Lung (tissue), 12 donors: ENCODE results near the gene HEPHL1. TPM values are rescaled to one million over a fixed set of nuclear protein-coding genes. Genes with fewer than 3 reads are reported as not detected.
A peak's percentile ranks its signal among the peaks of the same experiment; 100 is the strongest.

Source experiments
- ATAC-seq: fragments of 200-7000 bp; cut with Tn5 transposase; one replicate; pipeline ENCODE4 v1.9.1; 2020; ENCODE audit warnings: moderate number of reproducible peaks; ENCODE audit not compliant: insufficient read depth, low FRiP score
- DNase-seq, 3 donors: peaks; one replicate each; pipeline ENCODE4 v3.0.0-alpha.2; 2013 to 2017
- H3K27ac ChIP-seq, 2 donors: one replicate each; pipeline ENCODE4 v1.5.1; 2013; ENCODE audit warnings: mild to moderate bottlenecking in 2 of 2, moderate library complexity in 2 of 2, control low read depth in 1 of 2, inconsistent platforms in 1 of 2, low read depth in 1 of 2, low read length in 1 of 2
- H3K27me3 ChIP-seq, 3 donors: one replicate each; pipeline ENCODE4 v1.5.1; 2013; ENCODE audit warnings: low read length in 2 of 3; ENCODE audit not compliant: control insufficient read depth in 3 of 3, insufficient read depth in 3 of 3
- H3K36me3 ChIP-seq, 4 donors: one replicate each; pipeline ENCODE4 v1.5.1; 2013; ENCODE audit warnings: low read length in 4 of 4, mild to moderate bottlenecking in 1 of 4, moderate library complexity in 1 of 4; ENCODE audit not compliant: control insufficient read depth in 4 of 4, insufficient read depth in 4 of 4
- H3K4me1 ChIP-seq, 5 donors: one replicate each; pipeline ENCODE4 v1.5.1; 2013; ENCODE audit warnings: low read length in 5 of 5, mild to moderate bottlenecking in 2 of 5, moderate library complexity in 1 of 5; ENCODE audit not compliant: control insufficient read depth in 5 of 5, insufficient read depth in 5 of 5
- H3K4me3 ChIP-seq: one replicate; pipeline ENCODE4 v1.5.1; 2013; ENCODE audit warnings: mild to moderate bottlenecking, control low read depth, moderate library complexity
- H3K9ac ChIP-seq, 2 donors: one replicate each; pipeline ENCODE4 v1.5.1; 2013; ENCODE audit warnings: low read length in 2 of 2, control low read depth in 1 of 2; ENCODE audit not compliant: insufficient read depth in 1 of 2
- H3K9me3 ChIP-seq, 4 donors: one replicate each; pipeline ENCODE4 v1.5.1; 2013; ENCODE audit warnings: low read length in 3 of 4, mild to moderate bottlenecking in 1 of 4, moderate library complexity in 1 of 4; ENCODE audit not compliant: control insufficient read depth in 4 of 4, insufficient read depth in 3 of 4
- WGBS, 2 donors: extraction: QIAGEN DNeasy Blood & Tissue Kit; methylation state at CpG; one replicate each; pipeline ENCODE4 v1.1.7; 2013; 5-methylcytosine and 5-hydroxymethylcytosine counted together
- polyA plus RNA-seq, 2 donors: library from polyadenylated mRNA; stranded (reverse); fragments of 200-250 nt; gene quantifications; one replicate each; pipeline ENCODE4 v1.2.1, GENCODE V29; 2013
- total RNA-seq, 2 donors: library from RNA; depleted of rRNA in 1 of 2; stranded (reverse); fragments of >200 nt in 1 of 2; gene quantifications; one replicate each; pipeline ENCODE4 v1.2.1, GENCODE V29; 2014 to 2021
- TF ChIP-seq, protein P1 (sequence below): IDR thresholded peaks from 2 replicates; pipeline ENCODE4 v1.5.1; 2012; ENCODE audit warnings: mild to moderate bottlenecking; ENCODE audit errors: control extremely low read depth, extremely low read depth
- donor health status: control.
- donor health status: control.
- donor health status: Bipolar disorder and iron deficiency.
- donor health status: healthy.
- donor health status: DM: yes; HTN: yes; CAD: no.

The HEPHL1 gene
- total and polyA plus RNA-seq, 4 donors = not detected

DNA sequence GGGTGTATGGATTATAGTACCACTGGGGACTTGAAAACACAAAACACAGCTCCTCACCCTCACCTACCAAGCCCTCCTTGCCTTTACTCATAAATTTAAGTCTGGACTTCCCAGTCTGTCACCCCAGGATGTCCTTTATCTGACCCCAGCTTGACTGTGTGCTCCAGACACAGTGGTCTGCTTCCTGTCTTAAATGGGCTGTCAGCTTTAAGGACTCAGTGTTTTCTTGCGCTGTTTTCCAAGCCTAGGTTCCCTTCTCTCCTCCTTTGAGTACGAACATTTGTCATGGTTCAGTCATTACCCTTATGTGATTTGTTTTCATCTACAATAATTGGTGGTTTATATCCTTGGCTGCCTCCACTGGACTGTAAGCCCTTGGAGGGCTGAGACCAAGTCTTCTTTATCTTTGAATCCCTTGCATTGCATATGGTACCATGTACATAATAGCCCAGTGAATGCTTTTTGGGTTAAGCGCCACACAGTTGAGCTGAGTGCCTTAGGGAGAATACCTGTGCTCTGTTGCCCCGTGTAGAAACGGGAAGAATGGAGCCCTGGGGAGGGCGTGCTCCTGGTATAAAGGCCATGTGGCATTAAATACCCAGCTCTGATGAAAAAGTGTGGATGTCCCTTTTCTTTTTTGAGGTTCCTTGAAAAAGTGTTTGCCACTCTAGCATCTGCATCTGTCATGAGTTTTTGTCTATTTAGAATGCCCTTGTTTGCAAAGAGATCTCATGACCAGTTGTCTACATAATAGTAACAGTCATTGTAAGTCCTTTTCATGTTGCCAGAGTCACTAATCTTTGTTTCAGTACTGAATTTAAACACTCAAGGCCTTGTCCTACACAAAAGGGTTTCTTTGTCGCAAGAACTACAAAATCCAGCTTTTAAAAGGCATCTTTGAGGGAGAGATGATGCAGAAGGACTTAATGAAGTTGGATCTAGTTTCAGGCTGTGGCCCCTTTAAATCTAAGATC is 121.4 kb downstream of the HEPHL1 start:
- Histone ChIP-seq H3K9ac (no peak overlapping the region), H3K4me1 (peaks cover 0 to 23% (median 11%) of the 10 kb centered on the region in 5 donors), H3K4me3 (no peak overlapping the region), H3K27me3 (no peaks in the 10 kb centered on the region), H3K36me3 (peaks cover 0 to 2% (median 0%) of the 10 kb centered on the region in 4 donors), H3K27ac (peak overlapping the region in 1 of 2 donors; percentile 5), H3K9me3 (no peaks in the 10 kb centered on the region)
- ATAC-seq (no peak), DNase-seq (peak; percentile 32 to 74 (median 51))
- TF ChIP-seq, protein P1, sequence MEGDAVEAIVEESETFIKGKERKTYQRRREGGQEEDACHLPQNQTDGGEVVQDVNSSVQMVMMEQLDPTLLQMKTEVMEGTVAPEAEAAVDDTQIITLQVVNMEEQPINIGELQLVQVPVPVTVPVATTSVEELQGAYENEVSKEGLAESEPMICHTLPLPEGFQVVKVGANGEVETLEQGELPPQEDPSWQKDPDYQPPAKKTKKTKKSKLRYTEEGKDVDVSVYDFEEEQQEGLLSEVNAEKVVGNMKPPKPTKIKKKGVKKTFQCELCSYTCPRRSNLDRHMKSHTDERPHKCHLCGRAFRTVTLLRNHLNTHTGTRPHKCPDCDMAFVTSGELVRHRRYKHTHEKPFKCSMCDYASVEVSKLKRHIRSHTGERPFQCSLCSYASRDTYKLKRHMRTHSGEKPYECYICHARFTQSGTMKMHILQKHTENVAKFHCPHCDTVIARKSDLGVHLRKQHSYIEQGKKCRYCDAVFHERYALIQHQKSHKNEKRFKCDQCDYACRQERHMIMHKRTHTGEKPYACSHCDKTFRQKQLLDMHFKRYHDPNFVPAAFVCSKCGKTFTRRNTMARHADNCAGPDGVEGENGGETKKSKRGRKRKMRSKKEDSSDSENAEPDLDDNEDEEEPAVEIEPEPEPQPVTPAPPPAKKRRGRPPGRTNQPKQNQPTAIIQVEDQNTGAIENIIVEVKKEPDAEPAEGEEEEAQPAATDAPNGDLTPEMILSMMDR = no peak
- 85 to 90% methylated on average over 7 of the region's 7 CpGs for WGBS, 2 donors

DNA sequence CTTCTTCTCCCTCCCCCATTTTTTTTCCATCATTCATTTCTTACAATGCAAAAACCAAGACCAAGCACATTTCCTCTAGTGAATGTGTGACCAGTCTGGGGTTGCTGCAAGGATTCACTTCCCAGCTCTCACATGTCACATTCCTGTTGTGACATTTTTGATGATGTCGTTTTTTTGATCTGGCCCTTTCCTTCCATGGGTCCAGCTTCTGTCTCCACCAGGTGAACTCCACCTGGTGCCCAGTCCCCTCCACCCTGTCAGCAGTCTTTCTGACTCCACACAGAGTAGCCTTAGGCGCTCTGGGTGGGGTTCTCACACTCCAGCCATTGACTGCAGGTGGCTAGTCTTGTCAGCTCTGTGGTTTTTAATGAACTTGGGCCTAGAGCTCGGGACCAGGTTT is 123.1 kb downstream of the HEPHL1 start:
- no peak overlapping the region for H3K4me3 ChIP-seq
- DNase-seq = no peak
- H3K27me3 ChIP-seq = no peaks in the 10 kb centered on the region
- H3K9ac ChIP-seq = no peak overlapping the region
- TF ChIP-seq, protein P1 = no peak
- peaks cover 0 to 23% (median 13%) of the 10 kb centered on the region in 5 donors for H3K4me1 ChIP-seq
- H3K27ac ChIP-seq = no peak overlapping the region
- peaks cover 0 to 2% (median 0%) of the 10 kb centered on the region in 4 donors for H3K36me3 ChIP-seq
- no peak for ATAC-seq
- 85 to 86% methylated on average over 3 of the region's 3 CpGs for WGBS, 2 donors
- no peaks in the 10 kb centered on the region for H3K9me3 ChIP-seq

DNA sequence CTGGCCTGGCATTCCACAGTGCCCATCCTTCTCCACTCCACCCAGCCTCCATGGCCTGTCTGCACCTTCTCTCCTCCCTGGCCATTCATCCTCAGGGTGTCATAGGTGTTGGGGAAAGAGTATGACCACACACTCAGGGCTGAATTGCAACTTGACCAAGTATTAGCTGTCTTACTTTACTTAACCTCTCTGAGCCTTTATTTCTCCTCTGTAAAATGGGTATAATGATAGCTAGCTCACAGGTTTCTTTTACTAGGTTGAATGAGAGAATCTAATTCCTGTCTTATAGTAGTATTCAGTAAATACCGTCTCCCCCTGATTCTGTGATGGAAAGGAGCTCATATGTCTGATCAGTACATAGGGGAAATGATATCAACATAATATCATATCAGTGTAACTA is 123.5 kb downstream of the HEPHL1 start:
- WGBS, 2 donors = 92 to 96% methylated on average over 1 of the region's 1 CpG
- H3K4me1 ChIP-seq = peaks cover 0 to 26% (median 11%) of the 10 kb centered on the region in 5 donors
- H3K9me3 ChIP-seq = no peaks in the 10 kb centered on the region
- H3K27ac ChIP-seq = no peak overlapping the region
- peaks cover 0 to 2% (median 0%) of the 10 kb centered on the region in 4 donors for H3K36me3 ChIP-seq
- DNase-seq (no peak), ATAC-seq (no peak)
- no peak overlapping the region for H3K9ac ChIP-seq
- H3K4me3 ChIP-seq = no peak overlapping the region
- no peaks in the 10 kb centered on the region for H3K27me3 ChIP-seq
- TF ChIP-seq, protein P1 = no peak
